Stimulated activated CD4-positive, alpha-beta T cell treated with anti-CD3 and anti-CD28 coated beads, Interleukin-12 subunit alpha, Interleukin-12 subunit beta, amount 100 ng/mL, for 4 hours (primary cell): ENCODE results near the gene SPATA33.
"Not testable (repeated sequence)": the region's sequence is repeated elsewhere in the genome, so short reads cannot be mapped to it uniquely, and the experiment has no call there.

Source experiments
- DNase-seq: peaks from one replicate; pipeline ENCODE4 v3.0.0-alpha.2; 2020

SPATA33 gene

GRCh38 chr16:89667000-89667399 lies 9.4 kb downstream of the SPATA33 start:
- not testable (repeated sequence) for DNase-seq

- no peak for DNase-seq
Measured at GRCh38 chr16:89667633-89668032, 10.0 kb downstream of the SPATA33 start.

- DNase-seq: no peak
Measured at GRCh38 chr16:89668790-89669158, 11.1 kb downstream of the SPATA33 start.

- DNase-seq: no peak
Measured at GRCh38 chr16:89669755-89670154, 12.1 kb downstream of the SPATA33 start.

GRCh38 chr16:89670496-89671431 lies 13.1 kb downstream of the SPATA33 start:
- no peak for DNase-seq

- not testable (repeated sequence) for DNase-seq
Measured at GRCh38 chr16:89671565-89671964, 13.9 kb downstream of the SPATA33 start.

GRCh38 chr16:89672177-89672941 lies 14.7 kb downstream of the SPATA33 start:
- no peak for DNase-seq

- DNase-seq: no peak
Measured at GRCh38 chr16:89678258-89678657, 20.6 kb downstream of the SPATA33 start.

GRCh38 chr16:89685916-89686315 lies 28.3 kb downstream of the SPATA33 start:
- no peak for DNase-seq

GRCh38 chr16:89686520-89687091 lies 29.0 kb downstream of the SPATA33 start, which contains the start of gene CDK10:
TSS of gene CDK10 (plus strand) at chr16:89686689. CDS start at chr16:89686711, 22 bp downstream.
- peak; percentile 88 for DNase-seq

- DNase-seq: no peak
Measured at GRCh38 chr16:89687092-89687940, 29.7 kb downstream of the SPATA33 start.

GRCh38 chr16:89688395-89688794 lies 30.8 kb downstream of the SPATA33 start:
- no peak for DNase-seq

- DNase-seq: no peak
Measured at GRCh38 chr16:89689142-89689541, 31.5 kb downstream of the SPATA33 start.

- not testable (repeated sequence) for DNase-seq
Measured at GRCh38 chr16:89689621-89690020, 32.0 kb downstream of the SPATA33 start.

GRCh38 chr16:89690392-89690901 lies 32.8 kb downstream of the SPATA33 start:
- DNase-seq: no peak

- no peak for DNase-seq
Measured at GRCh38 chr16:89691231-89691985, 33.8 kb downstream of the SPATA33 start.

GRCh38 chr16:89691986-89692569 lies 34.4 kb downstream of the SPATA33 start:
- no peak for DNase-seq

GRCh38 chr16:89693289-89693731 lies 35.7 kb downstream of the SPATA33 start:
- no peak for DNase-seq

- DNase-seq: no peak
Measured at GRCh38 chr16:89693931-89694783, 36.5 kb downstream of the SPATA33 start.

GRCh38 chr16:89694784-89695085 lies 37.1 kb downstream of the SPATA33 start:
- DNase-seq: not testable (repeated sequence)
